ENCODE data around the gene OSBPL5.

The OSBPL5 gene

GRCh38 chr11:3134651-3135480 is 30.2 kb downstream of the OSBPL5 start:
- no peaks in the 10 kb centered on the region for H3K4me1 ChIP-seq (ENCODE audit: low read length)
- H4K20me1 ChIP-seq (ENCODE audit: insufficient read depth, low read length) = no peaks in the 10 kb centered on the region
- TF ChIP-seq EZH2phosphoT487 (IDR thresholded peaks at IDR 0.05; ENCODE audit: low read depth) (no peak), CTCF (IDR thresholded peaks at IDR 0.05; ENCODE audit: low read depth, low read length) (no peak)
- H3K27me3 ChIP-seq (ENCODE audit: low read depth, low read length) = no peaks in the 10 kb centered on the region
- H2AFZ ChIP-seq (ENCODE audit: low read depth, low read length) = no peak overlapping the region
- H3K27ac ChIP-seq (ENCODE audit: low read length) = no peak overlapping the region
- H3K4me2 ChIP-seq (ENCODE audit: low read length) = no peak overlapping the region
- H3K9me3 ChIP-seq (ENCODE audit: insufficient read depth, low read length) = no peaks in the 10 kb centered on the region
- H3K4me3 ChIP-seq (ENCODE audit: low read length) = no peak overlapping the region
- no peak overlapping the region for H3K9ac ChIP-seq (ENCODE audit: low read length)
- no peaks in the 10 kb centered on the region for H3K79me2 ChIP-seq (ENCODE audit: low read length)
- no peaks in the 10 kb centered on the region for H3K36me3 ChIP-seq (replicated peaks; ENCODE audit: low read depth, low read length)

GRCh38 chr11:3134218-3134621 is 30.9 kb downstream of the OSBPL5 start:
- H3K9me3 ChIP-seq (ENCODE audit: insufficient read depth, low read length) = no peaks in the 10 kb centered on the region
- no peak overlapping the region for H2AFZ ChIP-seq (ENCODE audit: low read depth, low read length)
- H3K4me1 ChIP-seq (ENCODE audit: low read length) = no peaks in the 10 kb centered on the region
- H3K9ac ChIP-seq (ENCODE audit: low read length) = no peak overlapping the region
- no peaks in the 10 kb centered on the region for H3K79me2 ChIP-seq (ENCODE audit: low read length)
- H3K36me3 ChIP-seq (replicated peaks; ENCODE audit: low read depth, low read length) = no peaks in the 10 kb centered on the region
- H3K4me3 ChIP-seq (ENCODE audit: low read length) = no peak overlapping the region
- no peak overlapping the region for H3K27ac ChIP-seq (ENCODE audit: low read length)
- no peaks in the 10 kb centered on the region for H3K27me3 ChIP-seq (ENCODE audit: low read depth, low read length)
- H3K4me2 ChIP-seq (ENCODE audit: low read length) = no peak overlapping the region
- TF ChIP-seq CTCF (IDR thresholded peaks at IDR 0.05; ENCODE audit: low read depth, low read length) = no peak
- no peak for TF ChIP-seq EZH2phosphoT487 (IDR thresholded peaks at IDR 0.05; ENCODE audit: low read depth)
- H4K20me1 ChIP-seq (ENCODE audit: insufficient read depth, low read length) = no peaks in the 10 kb centered on the region

- H3K9me3 ChIP-seq (ENCODE audit: insufficient read depth, low read length) = no peaks in the 10 kb centered on the region
- no peak overlapping the region for H3K9ac ChIP-seq (ENCODE audit: low read length)
- TF ChIP-seq EZH2phosphoT487 (IDR thresholded peaks at IDR 0.05; ENCODE audit: low read depth) (no peak), CTCF (IDR thresholded peaks at IDR 0.05; ENCODE audit: low read depth, low read length) (no peak)
- no peaks in the 10 kb centered on the region for H4K20me1 ChIP-seq (ENCODE audit: insufficient read depth, low read length)
- no peak overlapping the region for H3K4me3 ChIP-seq (ENCODE audit: low read length)
- H3K4me2 ChIP-seq (ENCODE audit: low read length) = no peak overlapping the region
- H3K27me3 ChIP-seq (ENCODE audit: low read depth, low read length) = no peaks in the 10 kb centered on the region
- H3K4me1 ChIP-seq (ENCODE audit: low read length) = no peaks in the 10 kb centered on the region
- H3K79me2 ChIP-seq (ENCODE audit: low read length) = no peaks in the 10 kb centered on the region
- H3K36me3 ChIP-seq (replicated peaks; ENCODE audit: low read depth, low read length) = no peaks in the 10 kb centered on the region
- no peak overlapping the region for H3K27ac ChIP-seq (ENCODE audit: low read length)
- H2AFZ ChIP-seq (ENCODE audit: low read depth, low read length) = no peak overlapping the region
These were observed 31.6 kb downstream of the OSBPL5 start for GRCh38 chr11:3133261-3134217.

- H3K9ac ChIP-seq (ENCODE audit: low read length) = no peak overlapping the region
- no peak overlapping the region for H2AFZ ChIP-seq (ENCODE audit: low read depth, low read length)
- no peaks in the 10 kb centered on the region for H3K36me3 ChIP-seq (replicated peaks; ENCODE audit: low read depth, low read length)
- H3K9me3 ChIP-seq (ENCODE audit: insufficient read depth, low read length) = no peaks in the 10 kb centered on the region
- no peaks in the 10 kb centered on the region for H3K79me2 ChIP-seq (ENCODE audit: low read length)
- no peak overlapping the region for H3K4me3 ChIP-seq (ENCODE audit: low read length)
- H3K27ac ChIP-seq (ENCODE audit: low read length) = no peak overlapping the region
- no peaks in the 10 kb centered on the region for H4K20me1 ChIP-seq (ENCODE audit: insufficient read depth, low read length)
- TF ChIP-seq EZH2phosphoT487 (IDR thresholded peaks at IDR 0.05; ENCODE audit: low read depth) (no peak), CTCF (IDR thresholded peaks at IDR 0.05; ENCODE audit: low read depth, low read length) (no peak)
- no peaks in the 10 kb centered on the region for H3K27me3 ChIP-seq (ENCODE audit: low read depth, low read length)
- H3K4me1 ChIP-seq (ENCODE audit: low read length) = no peaks in the 10 kb centered on the region
- H3K4me2 ChIP-seq (ENCODE audit: low read length) = no peak overlapping the region
These were observed 32.3 kb downstream of the OSBPL5 start for GRCh38 chr11:3132831-3133260.
